Gastroesophageal sphincter (tissue), 4 donors: ENCODE measurements around the gene UBE2D1. TPM values are rescaled to one million over a fixed set of nuclear protein-coding genes. Genes with fewer than 3 reads are reported as not detected.

ENCODE experiments used
- ATAC-seq: fragments of 150-250 bp; one replicate; pipeline ENCODE4 v1.9.1; 2016; ENCODE audit warnings: mild to moderate bottlenecking, moderate library complexity
- H3K27ac ChIP-seq, 4 donors: fragments of 200-600 bp; sonication (generic) in 3 of 4; 1 replicate in 3 of 4; 2 replicates in 1 of 4; pipeline ENCODE4 v1.5.1; 2016 to 2019
- H3K27me3 ChIP-seq: fragments of 200-600 bp; sonication (generic); one replicate; pipeline ENCODE4 v1.5.1; 2019
- H3K36me3 ChIP-seq, 2 donors: fragments of 200-600 bp; sonication (generic); one replicate each; pipeline ENCODE4 v1.5.1; 2019; ENCODE audit warnings: control low read depth in 1 of 2
- H3K4me1 ChIP-seq, 3 donors: fragments of 200-600 bp; sonication (generic); 1 replicate in 2 of 3; 2 replicates in 1 of 3; pipeline ENCODE4 v1.5.1; 2016 to 2019; ENCODE audit warnings: control low read depth in 2 of 3
- H3K4me3 ChIP-seq, 2 donors: fragments of 200-600 bp; sonication (generic); one replicate each; pipeline ENCODE4 v1.5.1; 2019; ENCODE audit warnings: mild to moderate bottlenecking in 1 of 2, moderate library complexity in 1 of 2
- H3K9me3 ChIP-seq, 3 donors: fragments of 200-600 bp; sonication (generic); one replicate each; pipeline ENCODE4 v1.5.1; 2017 to 2019; ENCODE audit warnings: control low read depth in 2 of 3
- CTCF ChIP-seq, 4 experiments: fragments of 200-600 bp in 2 of 4; fragments of 450-650 bp in 2 of 4; sonication (generic) in 1 of 4; IDR thresholded peaks; one replicate each; pipeline ENCODE4 v1.5.1; 2017 to 2019; ENCODE audit warnings: antibody characterized with exemption in 4 of 4, mild to moderate bottlenecking in 2 of 4, moderate library complexity in 2 of 4
- EP300 ChIP-seq: sonication (generic); formaldehyde crosslinking; IDR thresholded peaks from one replicate; pipeline ENCODE4 v1.6.1; 2017; ENCODE audit warnings: antibody characterized with exemption, mild to moderate bottlenecking
- POLR2A ChIP-seq, 2 donors: fragments of 450-650 bp; IDR thresholded peaks; one replicate each; pipeline ENCODE4 v1.6.1; 2017; ENCODE audit warnings: antibody characterized with exemption in 2 of 2, mild to moderate bottlenecking in 2 of 2, moderate library complexity in 1 of 2
- POLR2AphosphoS5 ChIP-seq: sonication (generic); formaldehyde crosslinking; IDR thresholded peaks from one replicate; pipeline ENCODE4 v1.6.1; 2017; ENCODE audit warnings: antibody characterized with exemption
- WGBS, 2 donors: methylation state at CpG; one replicate each; pipeline ENCODE4 v1.1.5; 2018; ENCODE audit warnings: low coverage in 1 of 2; 5-methylcytosine and 5-hydroxymethylcytosine counted together
- total RNA-seq, 4 donors: library from RNA; depleted of rRNA; stranded (reverse); fragments of >200 nt; gene quantifications; one replicate each; pipeline ENCODE4 v1.1.0, GENCODE V29; 2016

The UBE2D1 gene
- total RNA-seq, 4 donors from 2014 or later: 16.4 to 23.5 (median 19.0) TPM

GRCh38 chr10:58350023-58350422 is 15.2 kb downstream of the UBE2D1 start:
- Histone ChIP-seq H3K27ac (no peak overlapping the region), H3K27me3 (no peaks in the 10 kb centered on the region), H3K36me3 (no peaks in the 10 kb centered on the region), H3K9me3 (no peaks in the 10 kb centered on the region), H3K4me1 (peaks cover 0 to 11% (median 3%) of the 10 kb centered on the region in 3 donors), H3K4me3 (no peak overlapping the region)
- TF ChIP-seq POLR2AphosphoS5: no peak
- TF ChIP-seq EP300: no peak
- TF ChIP-seq POLR2A (IDR thresholded peaks at IDR 0.05): no peak
- no peak for TF ChIP-seq CTCF (IDR thresholded peaks at IDR 0.05)
- no peak for ATAC-seq
- WGBS, 2 donors: 96 to 100% methylated on average over 2 of the region's 2 CpGs

DNA sequence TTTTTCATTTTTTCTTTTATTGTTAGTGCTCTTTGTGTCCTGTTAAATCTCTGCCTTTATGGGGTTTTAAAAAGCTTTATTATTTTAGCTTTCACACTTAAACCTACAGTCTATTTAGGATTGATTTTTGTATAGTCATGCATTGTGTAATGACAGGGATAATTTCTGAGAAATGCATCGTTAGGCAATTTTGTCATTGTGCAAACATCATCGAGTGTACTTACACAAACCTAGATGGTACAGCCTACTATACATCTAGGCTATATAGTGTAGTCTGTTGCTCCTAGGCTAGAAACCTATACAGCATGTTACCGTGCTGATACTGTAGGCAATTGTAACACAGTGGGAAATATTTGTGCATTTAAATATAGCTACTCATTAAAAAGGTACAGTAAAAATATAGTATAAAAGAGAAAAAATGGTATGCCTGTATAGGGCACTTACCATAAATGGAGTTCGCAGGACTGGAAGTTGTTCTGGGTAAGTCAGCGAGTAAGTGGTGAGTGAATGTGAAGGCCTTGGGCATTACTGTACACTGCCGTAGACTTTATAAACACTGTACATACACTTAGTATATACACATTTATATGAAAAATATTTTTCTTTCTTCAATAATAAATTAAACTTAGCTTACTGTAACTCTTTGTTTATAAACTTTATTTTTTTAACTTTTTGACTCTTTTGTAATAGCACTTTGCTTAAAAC is 16.0 kb downstream of the UBE2D1 start:
- H3K4me1 ChIP-seq: peaks cover 0 to 11% (median 3%) of the 10 kb centered on the region in 3 donors
- no peak overlapping the region for H3K27ac ChIP-seq
- ATAC-seq: no peak
- WGBS, 2 donors: 84 to 93% methylated on average over 6 of the region's 6 CpGs
- TF ChIP-seq CTCF (IDR thresholded peaks at IDR 0.05) (no peak), POLR2A (IDR thresholded peaks at IDR 0.05) (no peak), EP300 (no peak), POLR2AphosphoS5 (no peak)
- no peak overlapping the region for H3K4me3 ChIP-seq
- H3K36me3 ChIP-seq: no peaks in the 10 kb centered on the region
- H3K27me3 ChIP-seq: no peaks in the 10 kb centered on the region
- H3K9me3 ChIP-seq: no peaks in the 10 kb centered on the region

DNA sequence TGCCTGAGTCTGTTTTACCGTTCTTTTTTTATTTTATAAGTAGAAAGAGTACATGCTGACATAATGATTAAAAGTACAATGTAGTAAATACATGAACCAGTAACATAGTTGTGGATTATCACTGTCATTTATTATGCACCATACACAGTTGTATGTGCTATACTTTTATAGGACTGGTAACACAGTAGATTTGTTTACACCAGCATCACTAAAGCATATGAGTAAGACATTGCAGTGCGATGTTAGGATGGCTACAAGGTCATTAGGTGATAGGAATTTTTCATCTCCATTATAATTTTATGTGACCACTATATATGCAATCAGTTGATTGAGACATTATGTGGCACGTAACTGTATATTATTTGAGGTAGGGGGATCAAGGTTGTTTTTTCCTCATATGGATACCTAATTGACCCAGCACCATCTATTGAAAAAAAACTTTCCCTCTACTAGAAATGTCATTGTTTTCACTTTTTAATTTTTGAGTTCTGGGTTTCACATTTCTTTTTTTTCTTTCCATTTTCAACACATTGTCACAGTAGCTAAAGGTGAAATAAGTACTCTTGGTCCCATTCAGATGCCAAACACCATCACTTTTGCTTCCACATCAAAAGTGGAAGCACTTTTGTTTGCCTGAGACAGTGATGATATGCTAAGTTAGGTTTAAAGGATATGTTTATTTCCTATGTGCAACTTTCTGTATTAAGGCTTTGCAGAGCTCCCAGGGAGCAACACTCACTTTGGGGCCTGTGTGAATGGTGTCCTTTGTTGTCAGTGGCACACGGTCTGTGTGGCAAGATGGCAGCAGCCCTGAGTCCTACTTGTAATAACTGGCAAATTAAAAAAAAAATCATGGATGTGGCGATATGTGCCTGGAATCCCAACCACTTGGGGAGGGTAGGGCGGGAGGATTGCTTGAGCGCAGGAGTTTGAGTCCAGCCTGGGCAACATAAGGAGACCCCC is 17.1 kb downstream of the UBE2D1 start:
- 93 to 94% methylated on average over 2 to 6 of the region's 7 CpGs for WGBS, 2 donors
- Histone ChIP-seq H3K9me3 (no peaks in the 10 kb centered on the region), H3K4me1 (peaks cover 0 to 14% (median 3%) of the 10 kb centered on the region in 3 donors), H3K27me3 (no peaks in the 10 kb centered on the region), H3K4me3 (no peak overlapping the region), H3K36me3 (no peaks in the 10 kb centered on the region), H3K27ac (no peak overlapping the region)
- no peak for TF ChIP-seq CTCF (IDR thresholded peaks at IDR 0.05)
- no peak for TF ChIP-seq POLR2A (IDR thresholded peaks at IDR 0.05)
- no peak for TF ChIP-seq POLR2AphosphoS5
- TF ChIP-seq EP300: no peak
- ATAC-seq: no peak

GRCh38 chr10:58352956-58353610 is 18.3 kb downstream of the UBE2D1 start:
- TF ChIP-seq POLR2A (IDR thresholded peaks at IDR 0.05): no peak
- TF ChIP-seq EP300: no peak
- TF ChIP-seq POLR2AphosphoS5: no peak
- TF ChIP-seq CTCF (IDR thresholded peaks at IDR 0.05): no peak
- Histone ChIP-seq H3K27me3 (no peaks in the 10 kb centered on the region), H3K36me3 (no peaks in the 10 kb centered on the region), H3K9me3 (no peaks in the 10 kb centered on the region), H3K4me3 (no peak overlapping the region), H3K27ac (no peak overlapping the region), H3K4me1 (peaks cover 0 to 18% (median 3%) of the 10 kb centered on the region in 3 donors)
- no peak for ATAC-seq
- WGBS, 2 donors: 58 to 63% methylated on average over 2 of the region's 2 CpGs
